ENCODE data around the gene ZNF611.

GRCh38 chr19:52689843-52690368 is 44.9 kb downstream of the ZNF611 start:
- TF ChIP-seq POLR2A (IDR thresholded peaks at IDR 0.05), result no peak
- TF ChIP-seq EP300 (IDR thresholded peaks at IDR 0.05), result peak; percentile 34
- TF ChIP-seq CTCF (IDR thresholded peaks at IDR 0.05), result no peak

All from ovary (tissue), 3 donors.